Heart left ventricle (tissue), 13 donors: ENCODE data around the gene NEMF.
"Not testable (repeated sequence)": the region's sequence is repeated elsewhere in the genome, so short reads cannot be mapped to it uniquely, and the experiment has no call there.

ENCODE experiments used
- POLR2A ChIP-seq, 2 donors: fragments of 450-650 bp; IDR thresholded peaks; one replicate each; pipeline ENCODE4 v1.6.1; 2017; ENCODE audit warnings: antibody characterized with exemption in 2 of 2, mild to moderate bottlenecking in 2 of 2, moderate library complexity in 2 of 2
- TF ChIP-seq, protein P1 (sequence below), 12 donors: fragments of 200-600 bp; sonication (generic) in 4 of 12; IDR thresholded peaks; one replicate each; pipeline versions ENCODE4 v1.5.0 to v1.8.0; 2018 to 2022; ENCODE audit warnings: antibody characterized with exemption in 12 of 12, mild to moderate bottlenecking in 5 of 12
- donor health status: ischemic (EF 13 %, LVEDD 7.1; RV severe dilation, severe dysfunction).
- donor health status: DM: no; HTN: yes; CAD: no.
- donor health status: DM: no; HTN: no; CAD: no.
- donor health status: ischemic (EF 25% LVEDD 6.9; RV normal size, moderate dysfunction).
- donor health status: ischemic (EF 25% LVEDD 5.7; RV mildly dilated, moderate dysfunction).
- donor health status: ischemic (EF 35%, LVEDD 5.7; RV mildly dilated, moderate dysfunction).
- donor health status: nonischemic (EF 11% LVEDD 7.7; RV severe dilation, severe dysfunction).
- donor health status: DM: yes; HTN: yes; CAD: no.
- donor health status: PGD.
- donor health status: ischemic (EF 29% LVEDD 5.4; RV normal size, mild dysfunction).
- donor health status: nonischemic (EF 23%, LVEDD 6.1; RV moderate dilation, normal function).

DNA sequence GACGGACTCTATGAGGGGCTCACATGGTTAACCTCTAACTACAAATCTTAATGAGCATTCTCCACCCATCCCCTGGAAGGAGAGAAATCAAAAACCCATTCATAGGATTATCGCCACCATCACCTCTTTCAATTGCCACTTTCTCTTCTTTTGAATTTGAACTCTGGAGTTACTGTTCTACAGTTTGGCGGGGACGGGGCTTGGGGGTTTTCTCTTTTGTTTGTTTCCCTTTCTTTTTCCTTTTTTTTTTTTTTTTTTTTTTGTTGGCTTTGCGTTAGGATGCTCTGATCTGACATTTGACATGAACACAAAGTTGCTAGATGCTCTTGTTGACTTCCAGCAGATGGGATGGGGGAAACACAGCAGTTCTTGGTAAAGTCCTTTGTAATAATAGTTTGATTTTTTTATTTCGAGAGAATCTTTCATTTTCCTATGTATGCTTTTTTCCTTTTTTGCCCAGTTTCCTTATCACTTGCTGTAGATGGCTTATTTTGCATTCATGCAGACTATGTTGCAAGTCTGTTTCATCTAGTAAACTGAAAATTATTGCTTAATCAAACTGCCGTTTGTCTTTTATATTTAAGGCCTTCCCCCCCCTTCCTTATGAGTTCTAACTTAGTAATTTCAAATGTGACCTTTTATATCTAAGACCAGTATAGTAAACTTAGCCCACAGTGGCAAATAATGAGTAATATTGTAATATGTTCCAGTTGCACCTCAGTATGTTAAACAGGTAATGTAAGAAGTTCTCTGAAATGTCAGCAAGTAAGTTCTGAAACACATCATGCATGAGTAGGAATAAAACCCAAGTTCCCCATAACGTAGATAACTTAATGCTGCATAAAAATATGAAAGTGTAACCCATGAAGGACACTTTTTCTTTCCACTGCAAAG lies 41.9 kb upstream of the NEMF start:
- TF ChIP-seq, protein P1, sequence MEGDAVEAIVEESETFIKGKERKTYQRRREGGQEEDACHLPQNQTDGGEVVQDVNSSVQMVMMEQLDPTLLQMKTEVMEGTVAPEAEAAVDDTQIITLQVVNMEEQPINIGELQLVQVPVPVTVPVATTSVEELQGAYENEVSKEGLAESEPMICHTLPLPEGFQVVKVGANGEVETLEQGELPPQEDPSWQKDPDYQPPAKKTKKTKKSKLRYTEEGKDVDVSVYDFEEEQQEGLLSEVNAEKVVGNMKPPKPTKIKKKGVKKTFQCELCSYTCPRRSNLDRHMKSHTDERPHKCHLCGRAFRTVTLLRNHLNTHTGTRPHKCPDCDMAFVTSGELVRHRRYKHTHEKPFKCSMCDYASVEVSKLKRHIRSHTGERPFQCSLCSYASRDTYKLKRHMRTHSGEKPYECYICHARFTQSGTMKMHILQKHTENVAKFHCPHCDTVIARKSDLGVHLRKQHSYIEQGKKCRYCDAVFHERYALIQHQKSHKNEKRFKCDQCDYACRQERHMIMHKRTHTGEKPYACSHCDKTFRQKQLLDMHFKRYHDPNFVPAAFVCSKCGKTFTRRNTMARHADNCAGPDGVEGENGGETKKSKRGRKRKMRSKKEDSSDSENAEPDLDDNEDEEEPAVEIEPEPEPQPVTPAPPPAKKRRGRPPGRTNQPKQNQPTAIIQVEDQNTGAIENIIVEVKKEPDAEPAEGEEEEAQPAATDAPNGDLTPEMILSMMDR (IDR thresholded peaks at IDR 0.05), result not testable (repeated sequence)
- TF ChIP-seq POLR2A (IDR thresholded peaks at IDR 0.05), result not testable (repeated sequence)
